ENCODE results near the gene IZUMO3.

The IZUMO3 gene

DNA sequence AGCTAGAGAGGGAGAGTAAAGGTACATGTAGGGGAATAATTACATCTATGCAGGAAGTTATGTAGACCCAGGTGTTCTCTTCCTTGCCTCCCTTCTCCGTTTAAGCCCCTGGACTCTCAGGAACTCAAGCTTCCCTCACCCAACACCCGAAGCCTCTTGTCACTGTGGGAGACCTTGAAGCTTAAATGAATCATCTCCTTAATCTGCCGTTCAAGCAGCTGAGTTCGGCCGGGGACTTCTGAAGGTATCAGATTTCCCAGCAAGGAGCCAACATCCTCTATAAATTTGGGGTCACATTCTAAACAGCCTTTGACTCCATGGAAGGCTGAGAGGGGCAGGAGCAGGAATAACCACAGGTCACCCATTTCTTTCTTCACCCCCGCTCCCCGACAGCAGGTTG is 412 bp downstream of the IZUMO3 start:
- no peaks in the 10 kb centered on the region for H3K9me3 ChIP-seq (ENCODE audit: control insufficient read depth, insufficient read depth, low read length)
- no peaks in the 10 kb centered on the region; the same call in 1 of the 2 replicates for H3K27me3 ChIP-seq (ENCODE audit: control insufficient read depth, insufficient read depth, low read length)
- no CpG with 5 or more reads among the region's 7 CpGs for WGBS (ENCODE audit: insufficient coverage, insufficient read length)
- H3K4me1 ChIP-seq (ENCODE audit: control insufficient read depth, insufficient read depth, low read length), result no peaks in the 10 kb centered on the region
- DNase-seq (ENCODE audit: low read depth, low spot score), result no peak
- no peak overlapping the region for H3K27ac ChIP-seq (ENCODE audit: low read length)
- H3K4me3 ChIP-seq (ENCODE audit: low read length), result no peak overlapping the region
- no peaks in the 10 kb centered on the region for H3K36me3 ChIP-seq (ENCODE audit: control insufficient read depth, insufficient read depth, low read length)

DNA sequence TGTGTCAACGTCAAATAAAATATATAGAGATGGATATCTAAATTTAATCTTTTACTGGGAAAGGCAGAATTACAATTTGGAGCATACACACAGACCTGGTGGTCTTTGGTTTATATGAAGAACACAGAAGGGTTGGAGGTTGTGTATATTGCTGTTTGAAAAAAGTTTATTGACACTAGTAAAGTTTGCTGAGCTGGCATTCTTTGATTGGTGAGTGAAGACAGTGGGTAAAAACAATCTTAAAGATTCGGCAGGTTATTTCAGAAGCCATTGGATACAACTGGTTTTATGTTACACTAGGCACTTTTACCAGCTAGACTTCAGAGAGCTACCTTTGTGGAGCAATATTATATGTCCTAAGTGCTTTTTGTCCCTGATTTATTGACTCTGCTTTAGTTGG is 27.2 kb downstream of the IZUMO3 start:
- Histone ChIP-seq H3K9me3 (ENCODE audit: control insufficient read depth, insufficient read depth, low read length) (no peaks in the 10 kb centered on the region), H3K4me1 (ENCODE audit: control insufficient read depth, insufficient read depth, low read length) (no peaks in the 10 kb centered on the region), H3K27ac (ENCODE audit: low read length) (no peak overlapping the region), H3K27me3 (ENCODE audit: control insufficient read depth, insufficient read depth, low read length) (no peaks in the 10 kb centered on the region), H3K36me3 (ENCODE audit: control insufficient read depth, insufficient read depth, low read length) (no peaks in the 10 kb centered on the region), H3K4me3 (ENCODE audit: low read length) (no peak overlapping the region)
- DNase-seq (ENCODE audit: low read depth, low spot score), result no peak
- WGBS (ENCODE audit: insufficient coverage, insufficient read length), result no CpG with 5 or more reads among the region's 2 CpGs

DNA sequence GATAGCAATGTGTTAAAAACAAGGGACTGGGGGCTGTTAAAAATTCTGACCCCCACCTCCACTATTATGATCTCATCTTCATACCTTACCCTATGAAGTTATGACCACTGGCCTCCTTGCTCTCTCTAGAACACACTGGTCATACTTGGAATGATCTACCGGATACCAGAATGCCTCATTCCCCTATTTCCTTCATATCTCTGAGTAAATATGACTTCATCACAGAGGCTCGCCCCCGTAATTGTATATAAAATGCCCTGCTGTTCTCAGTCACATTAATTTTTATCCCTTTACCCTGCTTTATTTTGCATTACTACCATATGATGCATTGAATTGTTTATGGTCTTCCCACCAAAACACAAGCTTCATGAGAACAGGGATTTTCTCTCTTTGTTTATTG is 29.2 kb downstream of the IZUMO3 start:
- no CpG with 5 or more reads among the region's 3 CpGs for WGBS (ENCODE audit: insufficient coverage, insufficient read length)
- Histone ChIP-seq H3K4me1 (ENCODE audit: control insufficient read depth, insufficient read depth, low read length) (no peaks in the 10 kb centered on the region), H3K27me3 (ENCODE audit: control insufficient read depth, insufficient read depth, low read length) (no peaks in the 10 kb centered on the region), H3K36me3 (ENCODE audit: control insufficient read depth, insufficient read depth, low read length) (no peaks in the 10 kb centered on the region), H3K9me3 (ENCODE audit: control insufficient read depth, insufficient read depth, low read length) (no peaks in the 10 kb centered on the region), H3K4me3 (ENCODE audit: low read length) (no peak overlapping the region), H3K27ac (ENCODE audit: low read length) (no peak overlapping the region)
- DNase-seq (ENCODE audit: low read depth, low spot score), result no peak

DNA sequence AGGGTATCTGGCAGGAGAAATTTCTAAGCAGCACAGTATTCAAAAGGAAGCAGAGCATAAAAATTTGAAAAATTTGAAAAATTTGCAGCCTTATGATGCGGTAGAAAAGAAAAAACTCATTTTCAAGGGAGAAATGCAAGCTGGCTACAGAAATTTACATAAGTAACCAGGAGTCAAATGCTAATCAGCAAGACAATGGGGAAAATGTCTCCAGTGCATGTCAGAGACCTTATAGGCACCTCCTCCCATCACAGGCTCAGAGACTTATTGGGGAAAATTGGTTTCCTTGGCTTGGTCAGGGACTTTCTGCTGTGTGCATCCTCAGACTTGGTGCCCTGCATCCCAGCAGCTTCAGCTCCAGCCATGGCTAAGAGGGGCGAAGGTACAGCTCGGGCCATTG is 35.8 kb downstream of the IZUMO3 start:
- Histone ChIP-seq H3K9me3 (ENCODE audit: control insufficient read depth, insufficient read depth, low read length) (no peaks in the 10 kb centered on the region), H3K27me3 (ENCODE audit: control insufficient read depth, insufficient read depth, low read length) (no peaks in the 10 kb centered on the region), H3K27ac (ENCODE audit: low read length) (no peak overlapping the region), H3K4me1 (ENCODE audit: control insufficient read depth, insufficient read depth, low read length) (no peaks in the 10 kb centered on the region), H3K36me3 (ENCODE audit: control insufficient read depth, insufficient read depth, low read length) (no peaks in the 10 kb centered on the region), H3K4me3 (ENCODE audit: low read length) (no peak overlapping the region)
- DNase-seq (ENCODE audit: low read depth, low spot score), result no peak
- WGBS (ENCODE audit: insufficient coverage, insufficient read length), result no CpG with 5 or more reads among the region's 3 CpGs

DNA sequence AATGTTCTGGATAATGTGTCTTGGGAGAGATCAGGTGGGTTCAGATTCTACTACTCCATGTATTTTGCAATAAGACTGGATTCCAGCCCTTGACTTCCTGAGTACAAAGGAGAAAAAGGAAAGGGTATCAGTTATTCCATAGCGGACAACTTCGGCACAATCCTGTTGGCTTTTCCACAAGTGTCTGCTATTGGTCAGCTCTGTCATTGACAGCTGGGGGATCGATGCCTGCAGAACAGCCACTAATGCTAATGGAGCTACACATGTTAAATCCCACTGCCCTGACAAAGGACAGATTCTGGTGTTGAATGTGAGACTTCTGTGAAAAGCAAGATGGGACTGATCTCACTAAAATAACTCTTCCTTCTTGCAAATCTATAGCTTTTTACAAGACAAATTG is 41.2 kb downstream of the IZUMO3 start:
- H3K9me3 ChIP-seq (ENCODE audit: control insufficient read depth, insufficient read depth, low read length), result no peaks in the 10 kb centered on the region
- no peak overlapping the region for H3K27ac ChIP-seq (ENCODE audit: low read length)
- no peaks in the 10 kb centered on the region for H3K27me3 ChIP-seq (ENCODE audit: control insufficient read depth, insufficient read depth, low read length)
- no peak overlapping the region for H3K4me3 ChIP-seq (ENCODE audit: low read length)
- WGBS (ENCODE audit: insufficient coverage, insufficient read length), result no CpG with 5 or more reads among the region's 3 CpGs
- H3K36me3 ChIP-seq (ENCODE audit: control insufficient read depth, insufficient read depth, low read length), result no peaks in the 10 kb centered on the region
- no peak for DNase-seq (ENCODE audit: low read depth, low spot score)
- H3K4me1 ChIP-seq (ENCODE audit: control insufficient read depth, insufficient read depth, low read length), result peaks cover 2% of the 10 kb centered on the region; the same call in 1 of the 2 replicates

DNA sequence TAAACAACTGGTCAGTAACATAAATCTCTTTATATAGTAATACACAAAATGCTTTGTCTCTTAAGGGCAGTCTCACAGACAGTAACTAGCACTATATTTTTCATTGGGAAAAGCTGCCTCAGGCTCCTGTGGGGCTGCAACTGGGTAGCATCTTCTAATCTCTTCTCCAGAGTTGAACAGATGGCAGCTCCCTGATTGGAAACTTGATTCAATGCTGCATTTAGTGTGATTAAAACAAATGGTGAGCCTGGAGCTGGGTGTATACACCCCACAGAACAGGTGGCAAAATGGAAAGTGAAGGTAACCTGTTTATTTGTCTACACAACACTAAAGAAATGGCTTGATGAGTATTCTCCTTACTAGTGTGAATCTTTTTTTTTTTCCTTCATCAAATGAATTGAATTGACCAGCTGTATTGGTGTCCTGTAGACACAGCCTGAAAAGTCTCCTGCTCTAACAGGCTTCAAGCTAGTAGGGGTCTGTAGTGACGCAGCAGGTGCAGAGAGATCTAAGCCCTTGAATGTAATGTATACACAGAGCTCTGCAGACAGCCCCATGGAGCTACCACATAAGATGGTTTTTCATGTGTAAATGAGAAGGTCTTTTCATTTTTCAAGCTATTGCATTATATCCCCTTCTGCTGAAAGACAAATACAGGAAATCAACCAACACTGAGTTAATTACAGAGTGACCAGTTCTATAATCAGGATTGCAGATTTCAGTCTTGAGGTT is 43.3 kb downstream of the IZUMO3 start:
- no peaks in the 10 kb centered on the region for H3K27me3 ChIP-seq (ENCODE audit: control insufficient read depth, insufficient read depth, low read length)
- H3K4me3 ChIP-seq (ENCODE audit: low read length), result no peak overlapping the region
- H3K9me3 ChIP-seq (ENCODE audit: control insufficient read depth, insufficient read depth, low read length), result no peaks in the 10 kb centered on the region
- H3K27ac ChIP-seq (ENCODE audit: low read length), result no peak overlapping the region
- peaks cover 2% of the 10 kb centered on the region; the same call in 1 of the 2 replicates for H3K4me1 ChIP-seq (ENCODE audit: control insufficient read depth, insufficient read depth, low read length)
- H3K36me3 ChIP-seq (ENCODE audit: control insufficient read depth, insufficient read depth, low read length), result no peaks in the 10 kb centered on the region
- no CpG with 5 or more reads among the region's 1 CpG for WGBS (ENCODE audit: insufficient coverage, insufficient read length)
- no peak for DNase-seq (ENCODE audit: low read depth, low spot score)

DNA sequence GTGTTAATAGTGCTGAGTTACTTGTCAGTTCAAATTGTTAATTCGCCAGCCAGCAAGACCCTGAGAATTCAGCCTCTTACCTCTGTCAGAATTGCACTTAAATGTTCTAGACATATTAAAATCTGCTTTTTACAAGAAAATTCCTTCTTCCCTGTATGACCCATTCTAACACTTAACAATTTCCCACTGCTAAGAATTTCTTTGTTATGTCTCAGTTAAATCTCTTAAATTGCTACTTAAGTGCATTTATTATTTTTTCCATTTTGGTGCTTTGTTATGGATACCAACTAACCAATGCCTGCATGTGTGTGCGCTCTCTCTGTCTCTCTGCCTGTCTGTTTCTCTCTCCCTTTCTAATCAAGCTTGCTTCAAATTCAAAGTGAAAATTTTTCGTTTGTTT is 44.9 kb downstream of the IZUMO3 start:
- no peak overlapping the region for H3K27ac ChIP-seq (ENCODE audit: low read length)
- H3K4me3 ChIP-seq (ENCODE audit: low read length), result no peak overlapping the region
- DNase-seq (ENCODE audit: low read depth, low spot score), result no peak
- no CpG with 5 or more reads among the region's 3 CpGs for WGBS (ENCODE audit: insufficient coverage, insufficient read length)
- H3K27me3 ChIP-seq (ENCODE audit: control insufficient read depth, insufficient read depth, low read length), result no peaks in the 10 kb centered on the region
- H3K4me1 ChIP-seq (ENCODE audit: control insufficient read depth, insufficient read depth, low read length), result peaks cover 4% of the 10 kb centered on the region; the same call in 1 of the 2 replicates
- no peaks in the 10 kb centered on the region for H3K36me3 ChIP-seq (ENCODE audit: control insufficient read depth, insufficient read depth, low read length)
- no peaks in the 10 kb centered on the region for H3K9me3 ChIP-seq (ENCODE audit: control insufficient read depth, insufficient read depth, low read length)

DNA sequence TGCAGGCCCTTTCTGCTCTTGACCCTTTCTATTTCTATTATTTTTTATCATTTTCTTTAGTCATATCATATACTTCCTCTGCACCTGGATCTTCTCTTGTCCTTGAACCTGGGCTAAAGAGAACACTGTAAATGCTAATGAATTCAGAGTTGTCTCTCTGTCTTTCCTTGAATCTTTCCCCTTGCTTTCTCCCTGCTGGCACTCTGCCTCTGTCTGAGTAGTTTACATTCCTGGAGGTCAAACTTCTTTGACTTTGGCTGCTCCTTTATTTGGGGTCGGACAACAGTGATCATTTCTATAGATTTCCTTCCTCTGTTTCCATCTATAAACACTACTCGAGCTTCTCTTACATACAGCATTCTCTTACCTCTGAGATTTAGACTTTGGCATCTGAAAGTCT is 47.1 kb downstream of the IZUMO3 start:
- Histone ChIP-seq H3K27me3 (ENCODE audit: control insufficient read depth, insufficient read depth, low read length) (no peaks in the 10 kb centered on the region), H3K27ac (ENCODE audit: low read length) (peak overlapping the region; percentile 51), H3K4me3 (ENCODE audit: low read length) (no peak overlapping the region), H3K36me3 (ENCODE audit: control insufficient read depth, insufficient read depth, low read length) (no peaks in the 10 kb centered on the region), H3K4me1 (ENCODE audit: control insufficient read depth, insufficient read depth, low read length) (peaks cover 4% of the 10 kb centered on the region; the same call in 1 of the 2 replicates), H3K9me3 (ENCODE audit: control insufficient read depth, insufficient read depth, low read length) (no peaks in the 10 kb centered on the region)
- no peak for DNase-seq (ENCODE audit: low read depth, low spot score)
- WGBS (ENCODE audit: insufficient coverage, insufficient read length), result no CpG with 5 or more reads among the region's 2 CpGs

DNA sequence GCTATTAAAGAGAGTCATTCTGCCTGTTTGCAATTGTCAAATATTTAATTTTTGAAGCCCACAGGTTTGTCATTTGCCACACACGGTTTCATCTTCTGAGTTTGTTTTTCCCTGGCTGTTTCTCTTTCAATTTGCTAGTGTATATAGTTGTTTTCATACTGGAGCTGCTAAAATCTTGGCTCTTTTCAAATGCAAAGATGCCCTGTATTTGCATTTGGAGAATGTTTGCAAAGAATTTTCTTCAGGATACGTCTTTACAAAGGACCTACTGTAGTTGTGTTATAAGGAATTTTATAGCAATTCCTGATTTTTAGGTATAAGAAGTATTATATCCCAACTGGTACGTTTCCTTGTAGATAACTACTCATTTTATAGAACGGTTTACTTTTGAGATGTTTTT is 48.0 kb downstream of the IZUMO3 start:
- no peak overlapping the region for H3K4me3 ChIP-seq (ENCODE audit: low read length)
- no CpG with 5 or more reads among the region's 4 CpGs for WGBS (ENCODE audit: insufficient coverage, insufficient read length)
- peaks cover 2% of the 10 kb centered on the region; the same call in 1 of the 2 replicates for H3K4me1 ChIP-seq (ENCODE audit: control insufficient read depth, insufficient read depth, low read length)
- no peak overlapping the region for H3K27ac ChIP-seq (ENCODE audit: low read length)
- no peaks in the 10 kb centered on the region for H3K9me3 ChIP-seq (ENCODE audit: control insufficient read depth, insufficient read depth, low read length)
- H3K27me3 ChIP-seq (ENCODE audit: control insufficient read depth, insufficient read depth, low read length), result no peaks in the 10 kb centered on the region
- DNase-seq (ENCODE audit: low read depth, low spot score), result no peak
- H3K36me3 ChIP-seq (ENCODE audit: control insufficient read depth, insufficient read depth, low read length), result no peaks in the 10 kb centered on the region
